GM19351 (cell line): ENCODE results near the gene CUL3.
"Not testable (repeated sequence)": the region's sequence is repeated elsewhere in the genome, so short reads cannot be mapped to it uniquely, and the experiment has no call there.

ENCODE experiments used
- ATAC-seq: cut with Tn5 transposase; IDR thresholded peaks from one replicate; pipeline ENCODE4 v1.9.1; 2021; ENCODE audit warnings: mild to moderate bottlenecking, moderate library complexity; ENCODE audit not compliant: unreplicated experiment

CUL3 gene

DNA sequence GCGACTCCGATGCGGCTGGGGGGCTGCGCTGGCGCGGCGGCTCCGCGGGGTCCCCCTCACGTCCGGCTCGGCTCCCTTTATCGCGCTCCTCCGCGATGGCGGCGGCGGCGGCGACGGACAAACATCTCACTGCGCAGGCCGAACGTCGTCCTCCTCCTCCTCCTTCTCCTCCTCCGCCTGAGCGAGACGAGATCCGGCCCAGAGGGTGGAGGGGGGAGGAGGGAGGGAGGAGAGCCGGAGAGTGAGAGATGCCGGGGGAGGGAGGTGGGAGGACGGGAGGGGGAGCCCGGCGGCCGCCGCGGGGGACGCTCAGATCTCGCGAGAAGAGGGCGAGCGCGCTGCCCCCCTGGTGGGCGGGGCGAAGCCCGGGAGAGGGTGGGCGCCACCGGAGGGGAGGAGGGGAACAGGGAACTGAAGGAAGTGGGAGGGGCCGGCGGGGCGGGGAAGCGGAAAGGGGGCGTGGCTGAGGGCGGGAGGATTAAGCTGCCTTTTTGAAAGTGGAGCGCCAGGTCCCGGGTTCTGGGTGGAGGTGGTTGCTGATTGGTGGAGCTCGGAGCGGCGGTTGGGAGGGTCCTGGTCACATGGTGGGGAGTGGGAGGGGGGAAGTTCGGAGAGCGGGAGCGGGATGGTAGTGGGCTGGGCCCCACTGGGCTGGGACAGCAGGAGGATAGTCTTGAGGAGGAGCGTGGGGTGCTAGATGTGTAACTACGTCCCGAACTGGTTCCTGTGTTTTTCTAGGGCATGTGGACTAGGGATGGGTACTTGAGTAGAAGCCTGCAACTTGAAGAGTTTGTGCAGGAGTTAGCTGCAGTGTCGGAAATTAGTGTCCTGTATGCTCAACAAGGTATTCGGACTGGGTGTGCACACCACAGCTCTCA lies at the start of gene CUL3:
TSS of gene CUL3 (minus strand) at position 153 of the 878 bp plus-strand sequence. CDS start 354 bp downstream, outside the sequence.
- peak; percentile 64 for ATAC-seq

DNA sequence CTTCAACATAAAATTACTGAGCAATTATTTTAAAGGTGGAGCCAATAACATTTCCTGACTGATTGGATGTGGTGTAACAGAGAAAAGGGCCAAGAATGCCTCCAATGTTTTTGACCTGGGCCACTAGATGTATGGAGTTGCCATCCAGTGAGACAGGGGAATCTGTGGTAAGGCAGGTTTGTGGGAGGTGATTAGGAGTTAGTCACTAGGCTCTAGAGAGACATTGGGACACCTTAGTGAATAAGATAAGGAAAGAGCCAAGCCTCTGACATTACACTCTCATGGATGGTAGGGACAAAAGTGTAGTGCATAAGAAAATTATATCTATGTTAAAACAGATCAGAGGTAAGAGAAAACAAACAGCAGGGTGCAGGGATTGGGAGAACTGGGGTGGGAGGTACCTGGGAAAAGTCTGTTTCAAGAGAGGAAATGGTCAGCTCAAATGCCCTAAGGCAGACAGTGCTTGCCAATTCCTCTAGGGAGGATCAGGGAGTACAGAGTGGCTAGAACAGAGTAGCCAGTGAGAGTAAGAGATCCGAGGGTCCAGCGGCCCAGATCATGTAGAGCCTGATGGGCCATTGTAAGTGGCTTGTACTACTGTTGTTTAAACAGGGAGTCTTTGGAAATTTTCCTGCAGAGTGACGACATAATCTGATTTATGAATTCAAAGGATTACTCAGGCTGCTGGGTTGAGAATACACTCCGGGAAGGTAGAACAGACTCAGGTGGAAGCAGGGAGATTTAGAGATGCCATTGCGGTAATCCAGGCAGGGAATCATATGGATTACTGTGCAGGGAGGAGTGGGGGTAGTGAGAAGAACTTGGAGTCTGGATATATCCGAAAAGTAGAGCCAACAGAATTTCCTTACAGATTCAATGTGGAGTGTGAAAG lies 45.7 kb upstream of the CUL3 start:
- ATAC-seq, result no peak

DNA sequence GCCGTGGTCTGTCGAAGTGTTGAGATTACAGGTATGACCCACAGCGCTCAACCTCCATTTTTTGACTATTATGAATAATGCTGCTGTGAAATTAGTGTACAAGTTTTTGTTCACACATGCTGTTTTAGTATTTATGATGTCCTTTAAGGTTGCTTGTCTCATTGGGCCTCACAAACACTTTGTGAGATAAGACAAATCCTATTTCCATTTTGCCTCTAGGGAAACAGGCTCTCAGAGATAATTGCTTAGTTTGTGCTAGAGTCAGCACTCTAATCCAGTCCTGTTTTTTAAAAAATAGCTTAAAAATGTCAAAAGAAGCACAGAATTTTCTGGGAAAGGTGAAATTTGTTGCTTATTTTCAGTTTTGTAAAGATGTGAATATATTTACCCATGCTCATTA lies 43.3 kb upstream of the CUL3 start:
- no peak for ATAC-seq

DNA sequence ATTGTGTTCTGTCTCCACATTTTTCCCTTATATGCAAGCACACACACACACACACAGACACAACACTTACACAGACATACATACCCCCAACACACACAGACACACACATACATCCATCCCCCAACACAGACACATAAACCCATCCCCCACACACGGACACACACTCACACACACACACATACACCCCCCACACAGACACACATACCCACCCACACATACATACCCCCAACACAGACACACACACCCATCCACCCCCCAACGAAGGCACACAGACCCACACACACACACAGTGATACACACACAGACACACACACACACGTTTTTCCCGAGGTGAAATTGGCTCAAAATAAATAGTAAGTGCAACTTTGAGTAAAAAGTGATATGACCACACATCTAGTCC lies 41.6 kb upstream of the CUL3 start:
- ATAC-seq, result no peak

DNA sequence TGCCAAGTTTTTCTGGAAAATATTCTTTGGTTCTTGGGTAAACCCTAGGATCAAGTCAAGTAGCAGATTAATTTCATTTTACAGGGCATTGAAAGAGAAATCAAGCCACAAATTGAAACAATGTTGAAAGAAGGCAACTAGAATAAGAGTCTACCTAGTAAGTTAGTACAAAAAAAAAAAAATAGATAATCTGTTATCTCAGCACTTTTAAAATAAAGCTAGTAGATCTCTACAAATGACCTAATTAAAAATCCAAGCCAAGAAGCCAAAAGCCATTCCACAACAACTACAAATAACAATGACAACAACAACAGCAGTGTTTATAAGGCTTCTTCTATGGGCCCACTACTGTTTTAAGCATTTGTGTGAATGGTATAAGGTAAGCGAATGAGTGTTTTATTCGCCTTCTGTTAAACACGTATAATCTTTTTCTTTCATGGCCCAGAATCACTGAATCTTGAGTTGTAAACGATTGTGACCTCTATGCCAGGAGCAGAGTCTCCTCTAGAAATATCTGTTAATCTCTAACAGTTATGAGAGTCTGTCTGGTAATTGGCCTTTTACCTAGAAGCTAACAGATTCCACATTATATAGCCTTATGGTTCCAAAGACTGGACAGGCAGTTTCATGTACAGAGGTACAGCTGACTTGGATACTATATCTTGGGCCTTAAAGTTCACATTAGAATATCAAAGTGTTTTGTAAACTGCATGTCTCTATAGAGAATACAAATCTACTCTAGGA lies 28.6 kb upstream of the CUL3 start:
- no peak for ATAC-seq

DNA sequence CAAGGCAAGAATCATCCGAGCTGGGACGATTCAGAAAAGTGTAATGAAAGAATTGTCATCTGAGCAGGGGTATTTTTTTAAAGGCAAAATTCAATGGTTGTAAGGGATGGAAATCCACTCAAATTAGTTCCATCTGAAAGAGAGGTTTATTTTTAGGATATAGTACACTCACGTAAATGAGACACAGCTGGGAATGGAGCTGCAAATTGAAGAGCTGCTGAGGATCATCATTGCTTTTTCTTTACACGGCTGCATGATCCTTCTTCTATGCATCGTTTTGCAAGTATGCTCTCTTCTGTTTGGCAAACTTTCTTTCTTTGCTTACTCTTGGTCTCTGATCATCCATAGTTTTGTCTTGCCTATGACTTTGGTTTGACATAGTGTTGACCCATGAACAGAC lies 27.4 kb upstream of the CUL3 start:
- ATAC-seq, result no peak

DNA sequence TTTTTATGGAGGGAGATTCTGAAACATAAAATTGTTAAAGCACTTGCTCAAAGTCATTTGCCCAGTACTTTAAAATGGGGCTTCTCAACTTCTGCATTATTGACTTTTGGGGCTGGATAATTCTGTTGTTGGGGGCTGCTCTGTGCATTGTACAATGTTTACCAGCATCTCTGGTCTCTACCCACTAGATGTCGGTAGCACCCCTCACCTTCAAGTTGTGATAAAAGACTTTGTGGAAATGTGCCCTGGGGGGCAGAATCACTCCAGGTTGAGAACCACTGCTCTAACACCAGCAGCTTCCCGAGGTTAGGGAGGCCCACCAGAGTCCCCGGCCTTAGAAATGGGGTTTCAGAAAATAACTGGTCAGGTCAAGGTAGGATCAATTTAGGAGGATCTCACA lies 26.8 kb upstream of the CUL3 start:
- peak; percentile 58 for ATAC-seq

DNA sequence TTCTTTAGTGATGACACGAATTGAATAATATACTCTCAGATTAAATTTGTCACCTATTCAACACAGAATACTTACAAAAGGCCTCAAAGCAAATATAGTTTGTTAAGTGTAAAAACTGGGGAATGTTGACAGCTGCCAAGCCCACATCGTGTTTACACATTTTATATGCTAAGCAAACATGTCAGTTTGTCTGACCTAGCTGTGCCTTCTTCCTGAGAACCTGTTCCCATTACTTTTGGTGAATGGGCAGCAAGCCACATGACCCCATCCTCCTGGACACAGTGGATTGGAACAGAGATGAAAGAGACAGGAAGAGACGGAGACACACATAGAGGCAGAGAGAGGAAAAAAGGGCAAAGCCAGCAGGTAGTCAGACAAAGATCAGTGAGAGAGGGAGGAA lies 22.9 kb upstream of the CUL3 start:
- no peak for ATAC-seq

DNA sequence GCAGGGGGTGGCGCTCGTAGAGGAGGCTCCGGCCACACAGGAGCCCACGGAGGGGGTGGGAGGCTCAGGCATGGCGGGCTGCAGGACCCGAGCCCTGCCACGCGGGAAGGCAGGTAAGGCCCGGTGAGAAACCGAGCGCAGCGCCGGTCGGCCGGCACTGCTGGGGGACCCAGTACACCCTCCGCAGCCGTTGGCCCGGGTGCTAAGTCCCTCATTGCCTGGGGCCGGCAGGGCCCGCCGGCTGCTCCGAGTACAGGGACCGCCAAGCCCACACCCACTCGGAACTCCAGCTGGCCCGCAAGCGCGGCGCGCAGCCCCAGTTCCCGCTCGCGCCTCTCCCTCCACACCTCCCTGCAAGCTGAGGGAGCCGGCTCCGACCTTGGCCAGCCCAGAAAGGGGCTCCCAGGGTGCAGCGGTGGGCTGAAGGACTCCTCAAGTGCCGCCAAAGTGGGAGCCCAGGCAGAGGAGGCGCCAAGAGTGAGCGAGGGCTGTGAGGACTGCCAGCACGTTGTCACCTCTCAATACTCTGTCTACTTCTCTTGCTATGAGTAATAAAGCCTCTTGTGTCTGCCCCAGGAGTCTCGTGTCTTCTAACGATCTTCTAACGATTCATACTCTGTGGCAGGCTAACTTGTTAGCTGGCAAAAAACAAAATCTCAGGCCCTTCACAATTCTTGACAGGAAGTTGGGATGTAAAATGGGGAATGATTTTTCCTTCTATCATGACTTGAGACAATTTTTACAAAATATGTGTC lies 18.8 kb upstream of the CUL3 start:
- ATAC-seq, result not testable (repeated sequence)

DNA sequence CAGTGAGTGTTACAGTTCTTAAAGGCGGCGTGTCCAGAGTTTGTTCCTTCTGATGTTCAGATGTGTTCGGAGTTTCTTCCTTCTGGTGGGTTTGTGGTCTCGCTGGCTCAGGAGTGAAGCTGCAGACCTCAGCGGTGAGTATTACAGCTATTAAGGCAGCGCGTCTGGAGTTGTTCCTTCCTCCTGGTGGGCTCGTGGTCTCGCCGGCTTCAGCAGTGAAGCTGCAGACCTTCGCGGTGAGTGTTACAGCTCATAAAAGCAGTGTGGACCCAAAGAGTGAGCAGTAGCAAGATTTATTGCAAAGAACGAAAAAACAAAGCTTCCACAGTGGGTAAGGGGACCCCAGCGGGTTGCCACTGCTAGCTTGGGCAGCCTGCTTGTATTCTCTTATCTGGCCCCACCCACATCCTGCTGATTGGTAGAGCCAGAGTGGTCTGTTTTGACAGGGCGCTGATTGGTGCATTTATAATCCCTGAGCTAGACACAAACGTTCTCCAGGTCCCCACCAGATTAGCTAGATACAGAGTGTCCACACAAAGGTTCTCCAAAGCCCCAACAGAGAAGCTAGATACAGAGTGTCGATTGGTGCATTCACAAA lies 17.7 kb upstream of the CUL3 start:
- not testable (repeated sequence) for ATAC-seq

DNA sequence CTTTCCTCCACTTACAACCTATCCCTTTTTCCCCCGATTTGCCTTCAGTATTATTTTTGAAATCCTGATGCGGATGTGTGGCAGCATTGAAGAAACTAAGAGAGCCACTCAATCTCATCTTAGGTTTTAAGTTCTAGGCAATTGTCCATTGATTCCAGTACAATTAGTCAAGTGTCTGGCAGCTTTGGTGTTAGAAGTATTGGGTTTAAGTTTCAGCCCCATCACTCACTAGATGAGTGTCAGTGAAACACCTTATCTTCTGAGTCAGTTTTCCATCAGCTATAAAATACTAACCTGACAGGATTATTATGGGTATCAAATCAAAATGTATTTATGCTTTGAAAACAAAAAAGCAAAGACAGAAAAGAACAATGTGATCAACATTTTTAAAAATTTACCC lies 16.8 kb upstream of the CUL3 start:
- no peak for ATAC-seq

DNA sequence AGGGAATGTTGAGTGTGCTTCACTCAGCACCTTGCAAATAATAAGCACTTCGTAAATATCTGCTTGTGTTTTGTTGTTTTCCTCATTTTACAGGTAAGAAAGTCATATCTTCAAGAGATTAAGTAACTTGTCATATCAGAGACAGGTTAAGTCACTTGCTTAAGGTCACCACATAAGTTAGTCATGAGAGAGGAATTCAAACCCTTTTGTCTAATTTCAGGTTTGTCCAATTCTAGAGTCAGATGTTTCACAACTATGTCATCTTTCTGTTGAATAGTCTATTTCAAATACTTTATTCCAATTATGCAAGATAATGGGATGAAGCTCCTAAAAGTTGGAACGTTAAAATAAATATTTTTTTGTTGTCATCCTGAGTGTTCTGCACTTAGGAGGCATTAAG lies 13.5 kb upstream of the CUL3 start:
- ATAC-seq, result no peak

DNA sequence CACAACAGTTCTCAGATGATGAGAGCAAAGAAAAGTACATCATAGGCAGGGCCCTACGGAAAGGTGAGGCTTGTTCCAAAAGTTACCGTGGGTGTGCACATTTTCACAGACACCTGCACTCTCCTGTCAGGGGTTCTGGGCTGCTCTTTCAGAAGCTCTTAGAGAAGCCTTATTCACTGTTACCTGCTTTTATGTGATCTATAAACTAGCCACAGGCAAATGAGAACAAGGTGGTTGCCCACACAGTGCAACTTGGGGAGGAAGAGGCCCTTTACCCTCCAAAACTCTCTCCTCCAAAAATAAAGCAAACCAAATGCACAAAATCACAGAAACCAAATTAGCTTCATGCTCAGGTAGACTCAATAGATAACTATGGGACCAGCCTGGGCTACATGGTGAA lies 11.1 kb upstream of the CUL3 start:
- peak; percentile 69 for ATAC-seq

DNA sequence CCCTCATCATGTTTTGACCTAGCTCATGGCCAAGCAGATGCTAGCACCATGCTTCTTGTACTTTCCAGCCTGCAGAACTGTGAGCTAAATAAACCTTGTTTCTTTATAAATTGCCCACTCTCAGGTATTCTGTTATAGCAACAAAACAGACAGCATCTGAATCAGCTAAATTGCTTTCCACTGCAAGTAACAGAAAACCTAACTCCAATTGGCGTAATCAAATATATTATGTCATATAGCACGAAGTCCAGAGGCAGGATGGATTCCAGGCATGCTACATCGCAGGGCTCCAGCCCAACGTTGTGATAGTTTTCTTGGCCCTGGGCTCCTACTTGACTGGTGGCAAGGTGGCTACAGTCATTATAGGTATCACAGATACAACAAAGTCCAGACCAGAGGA lies 10.4 kb upstream of the CUL3 start:
- ATAC-seq, result no peak

DNA sequence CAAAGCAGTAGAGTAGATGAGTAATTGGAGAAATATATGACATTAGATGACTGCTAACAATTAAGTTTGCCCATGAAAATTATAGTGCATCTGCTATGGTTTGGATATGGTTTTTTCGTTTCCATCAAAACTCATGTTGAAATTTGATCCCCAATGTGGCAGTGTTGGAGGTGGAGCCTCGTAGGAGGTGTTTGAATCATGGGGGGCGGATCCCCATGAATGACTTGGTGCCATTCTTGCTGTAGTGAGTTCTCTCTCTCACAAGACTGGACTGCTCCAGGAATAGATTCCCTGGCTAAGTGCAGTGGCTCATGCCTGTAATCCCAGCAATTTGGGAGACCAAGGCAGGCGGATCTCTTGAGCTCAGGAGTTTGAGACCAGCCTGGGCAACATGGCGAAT lies 9.7 kb upstream of the CUL3 start:
- no peak for ATAC-seq

DNA sequence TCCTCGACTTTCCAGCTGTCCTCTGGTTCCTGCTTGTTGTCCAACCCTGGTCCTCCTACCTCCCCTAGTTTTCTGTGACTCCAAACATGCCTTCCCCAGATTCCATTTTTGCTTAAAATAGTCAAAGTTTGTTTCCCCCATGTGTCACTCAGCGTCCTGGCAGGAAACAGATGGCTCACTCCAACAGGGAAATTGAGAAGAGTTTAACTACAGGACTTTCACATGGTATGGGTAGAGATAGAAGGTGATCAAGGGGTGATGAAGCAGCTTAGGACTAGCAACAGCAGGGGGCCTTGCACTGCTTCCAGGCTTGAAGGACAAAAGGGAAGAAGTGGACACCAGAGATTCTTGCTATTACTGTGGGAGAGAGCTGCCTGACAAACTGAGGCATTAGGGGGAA lies 6.1 kb upstream of the CUL3 start:
- ATAC-seq, result no peak

DNA sequence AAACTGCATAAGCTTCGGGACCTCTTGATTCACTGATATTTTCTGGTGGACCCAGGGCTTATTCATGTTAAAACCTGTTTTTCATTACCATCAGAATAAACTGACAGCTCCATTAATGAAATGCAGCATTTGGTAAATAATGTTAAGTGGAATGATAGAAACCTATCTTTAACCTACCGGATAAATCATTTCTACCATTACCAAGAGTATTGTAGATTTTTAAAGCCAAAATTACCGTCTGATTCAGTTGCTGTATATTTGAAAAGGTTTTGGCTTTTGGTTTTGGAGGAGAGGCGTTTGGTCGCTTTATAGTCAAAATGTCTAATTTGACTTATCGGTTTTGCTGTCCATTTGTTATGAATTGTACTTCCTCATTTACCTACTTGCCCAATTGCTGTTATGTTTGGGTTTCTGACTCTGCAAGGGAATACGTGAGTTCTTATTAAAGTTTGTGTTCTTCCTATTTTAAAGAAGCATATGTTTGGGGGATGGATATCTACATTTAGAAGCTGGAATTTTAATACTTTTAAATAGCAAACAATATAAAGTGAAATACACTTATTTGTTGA lies 1.0 kb upstream of the CUL3 start:
- peak; percentile 14 for ATAC-seq

DNA sequence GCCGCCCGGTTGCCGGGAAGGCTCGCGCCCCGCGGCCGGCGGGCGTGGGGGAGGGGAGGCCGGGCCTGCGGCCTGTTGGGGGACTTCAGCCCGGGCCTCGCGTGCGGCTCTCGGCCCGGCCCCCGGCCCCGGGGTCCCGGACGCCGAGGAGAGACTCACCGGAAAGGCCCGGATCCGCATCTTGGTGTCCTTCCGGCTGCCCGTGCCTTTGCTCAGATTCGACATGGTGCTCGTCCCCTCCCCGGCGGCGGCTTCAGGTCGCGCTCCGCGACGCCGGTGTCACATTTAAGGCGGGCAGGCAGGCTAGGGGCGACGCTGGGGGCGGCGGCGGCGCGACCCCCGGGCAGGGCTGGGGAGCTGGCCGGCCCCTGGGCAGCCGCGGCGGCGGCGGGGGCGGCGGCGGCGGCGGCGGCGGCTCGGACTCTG lies 365 bp downstream of the CUL3 start:
- ATAC-seq, result peak; percentile 31

DNA sequence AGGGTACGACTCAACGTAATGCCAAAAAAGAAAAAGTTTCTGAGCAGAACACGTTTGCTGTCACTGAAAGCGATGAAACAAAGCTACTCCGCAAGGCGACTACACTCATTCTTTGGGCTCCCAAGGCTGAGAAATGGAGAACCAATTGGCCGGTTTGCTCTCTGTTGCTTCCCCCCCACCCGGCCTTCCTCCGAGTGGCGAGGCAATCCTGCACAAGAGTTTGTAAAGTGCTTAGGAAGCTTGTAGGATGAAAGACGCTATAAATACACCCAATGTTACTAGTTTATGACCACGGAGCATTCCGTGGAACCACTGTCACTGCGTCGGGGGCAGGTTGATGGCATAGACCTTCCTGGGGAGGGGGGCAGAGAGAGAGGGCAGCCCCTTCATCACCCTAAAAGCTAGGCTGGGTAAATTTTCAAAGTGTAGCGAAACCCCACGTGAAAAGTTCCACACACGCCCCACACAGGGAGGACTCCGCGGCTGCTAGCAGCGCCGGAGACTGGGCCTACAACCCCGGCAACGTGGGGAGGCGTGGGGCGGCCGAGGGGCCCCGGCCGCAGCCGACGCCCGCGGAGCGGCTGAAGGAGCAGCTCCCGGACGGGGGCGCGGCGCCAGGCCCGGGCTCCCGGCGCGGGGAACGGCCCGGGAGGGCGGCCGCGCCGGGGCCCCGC lies 915 bp downstream of the CUL3 start:
- peak; percentile 0 for ATAC-seq
